AML-193 (cell line): ENCODE measurements around the gene RAB42.
A peak's percentile ranks its signal among the peaks of the same experiment; 100 is the strongest.
"Not testable (repeated sequence)": the region's sequence is repeated elsewhere in the genome, so short reads cannot be mapped to it uniquely, and the experiment has no call there.

Experiments used
- DNase-seq, 2 experiments: peaks; one replicate each; lab custom pipeline; 2025; lab: John Stamatoyannopoulos, UW

Gene RAB42

GRCh38 chr1:28586585-28587391 lies 5.3 kb upstream of the RAB42 start:
- DNase-seq: not testable (repeated sequence)

DNA sequence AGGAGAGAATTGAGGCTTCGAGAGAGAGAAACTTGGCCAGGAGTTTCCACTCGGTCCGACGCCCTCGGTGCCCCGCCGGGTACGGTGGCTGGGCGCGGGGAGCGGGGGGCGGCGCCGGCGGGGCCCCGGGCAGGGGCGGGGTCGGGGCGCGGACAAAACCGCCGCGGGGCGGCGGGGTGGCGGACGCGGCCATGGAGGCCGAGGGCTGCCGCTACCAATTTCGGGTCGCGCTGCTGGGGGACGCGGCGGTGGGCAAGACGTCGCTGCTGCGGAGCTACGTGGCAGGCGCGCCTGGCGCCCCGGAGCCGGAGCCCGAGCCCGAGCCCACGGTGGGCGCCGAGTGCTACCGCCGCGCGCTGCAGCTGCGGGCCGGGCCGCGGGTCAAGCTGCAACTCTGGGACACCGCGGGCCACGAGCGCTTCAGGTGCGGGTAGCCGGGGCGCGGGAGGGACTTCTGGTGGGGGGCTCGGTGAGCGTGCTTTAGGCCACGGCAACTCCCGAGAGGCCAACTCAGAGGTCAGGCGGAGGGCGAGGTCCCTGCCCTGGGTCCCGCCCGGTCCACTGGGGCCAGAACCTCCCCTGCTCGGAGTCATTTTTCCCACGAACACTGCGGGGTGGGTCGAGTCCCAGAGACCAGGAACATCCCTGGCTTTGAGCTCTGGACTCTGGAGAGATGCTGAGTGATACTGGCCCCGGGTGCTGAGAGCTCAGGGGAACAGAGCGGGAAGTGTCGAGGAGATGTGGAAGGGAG lies 431 bp downstream of the RAB42 start:
- DNase-seq: no peak

GRCh38 chr1:28593988-28594356 lies 1.9 kb downstream of the RAB42 start:
- DNase-seq: not testable (repeated sequence)

DNA sequence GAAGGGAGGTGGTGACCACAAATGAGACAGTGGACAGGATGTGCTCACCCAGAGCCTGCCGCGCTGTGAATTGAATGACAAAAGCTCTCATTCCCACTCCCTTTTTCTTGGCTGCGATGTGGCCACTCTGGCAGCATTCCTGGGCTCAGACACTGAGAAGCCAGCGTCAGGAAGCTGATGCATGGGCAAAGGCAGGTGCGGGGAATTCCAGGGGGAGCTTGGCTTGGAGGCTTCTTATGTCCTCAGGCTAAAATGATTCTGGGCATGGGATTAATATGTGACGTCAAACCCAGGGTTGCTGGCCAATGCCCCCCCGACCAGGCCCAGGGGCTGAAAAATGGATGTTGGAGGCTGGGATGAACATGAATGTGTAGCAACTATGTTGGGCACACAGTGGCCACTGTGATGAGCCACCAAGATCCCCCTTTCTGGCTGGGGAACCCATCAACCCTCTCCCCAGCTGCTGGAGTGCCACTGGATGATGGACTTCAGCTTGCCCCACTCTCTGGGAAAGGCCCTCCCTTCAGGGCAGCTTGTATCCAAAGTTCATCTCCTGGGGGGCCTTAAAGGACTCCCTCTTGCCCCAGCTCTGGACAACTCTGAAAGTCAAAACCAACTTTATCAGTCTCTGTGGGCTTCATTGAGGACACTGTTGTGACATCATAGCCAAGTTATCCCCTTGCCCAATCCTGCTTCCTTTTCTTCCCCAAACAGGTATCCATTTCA lies 2.8 kb downstream of the RAB42 start:
- DNase-seq: not testable (repeated sequence)

DNA sequence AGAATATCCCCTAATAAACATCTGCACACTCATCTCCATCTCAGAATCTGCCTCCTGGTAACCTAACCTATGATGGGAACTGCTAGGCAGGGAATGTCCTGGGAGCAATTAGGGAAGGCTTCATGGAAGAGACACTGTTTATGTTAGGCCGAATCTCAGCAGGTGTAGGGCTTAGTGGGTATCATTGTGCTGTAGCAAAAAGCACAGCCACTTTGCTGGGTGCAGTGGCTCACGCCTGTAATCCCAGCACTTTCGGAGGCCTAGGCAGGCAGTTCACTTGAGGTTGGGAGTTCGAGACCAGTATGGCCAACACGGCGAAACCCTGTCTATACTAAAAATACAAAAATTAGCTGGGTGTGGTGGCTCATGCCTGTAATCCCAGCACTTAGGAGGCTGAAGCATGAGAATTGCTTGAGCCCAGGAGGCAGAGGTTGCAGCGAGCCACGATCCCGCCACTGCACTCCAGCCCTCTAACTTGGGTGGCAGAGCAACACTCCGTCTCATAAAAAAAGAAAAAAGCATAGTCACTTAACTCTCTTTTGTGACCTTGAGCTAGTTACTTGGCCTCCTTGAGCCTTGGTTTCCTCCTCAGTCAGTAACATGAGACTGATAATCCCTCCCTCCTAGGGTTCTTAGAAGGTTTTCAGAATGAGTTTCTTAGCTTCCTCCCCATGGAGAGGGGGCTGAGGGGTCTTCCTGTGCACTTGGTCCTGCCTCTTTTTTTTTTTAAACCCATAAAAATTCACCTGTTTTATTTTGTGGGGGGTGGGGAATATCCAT lies 3.5 kb downstream of the RAB42 start:
- no peak for DNase-seq

DNA sequence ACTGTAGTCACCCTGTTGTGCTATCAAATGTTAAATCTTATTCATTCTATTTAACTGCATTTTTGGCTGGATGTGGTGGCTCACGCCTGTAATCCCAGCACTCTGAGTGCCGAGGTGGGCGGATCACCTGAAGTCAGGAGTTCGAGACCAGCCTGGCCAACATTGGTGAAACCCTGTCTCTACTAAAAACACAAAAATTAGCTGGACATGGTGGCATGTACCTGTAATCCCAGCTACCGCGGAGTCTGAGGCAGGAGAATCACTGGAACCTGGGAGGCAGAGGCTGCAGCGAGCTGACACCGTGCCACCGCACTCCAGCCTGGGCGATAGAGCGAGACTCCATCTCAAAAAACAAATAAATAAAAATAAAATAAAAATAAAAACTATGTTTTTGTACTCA lies 4.2 kb downstream of the RAB42 start:
- DNase-seq: not testable (repeated sequence)

DNA sequence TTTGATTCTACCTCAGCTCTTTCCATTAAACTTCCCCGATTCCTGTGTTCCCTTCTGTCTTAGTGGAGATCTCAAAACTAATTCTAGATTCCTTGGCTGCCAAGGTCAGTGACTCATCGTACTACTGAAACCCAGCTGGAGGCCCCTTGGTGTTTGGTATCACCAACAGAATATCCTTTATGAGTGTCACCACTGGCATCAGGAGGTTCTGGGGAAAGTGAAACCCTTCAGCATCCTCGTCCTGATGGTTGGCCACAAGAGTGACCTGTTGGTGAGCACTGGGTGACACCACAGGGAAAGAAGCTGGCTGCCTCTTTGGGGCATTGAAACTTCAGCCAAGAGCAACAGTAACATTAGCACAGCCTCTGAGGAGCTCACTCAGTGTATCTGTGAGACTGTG lies 9.6 kb downstream of the RAB42 start:
- DNase-seq: no peak

DNA sequence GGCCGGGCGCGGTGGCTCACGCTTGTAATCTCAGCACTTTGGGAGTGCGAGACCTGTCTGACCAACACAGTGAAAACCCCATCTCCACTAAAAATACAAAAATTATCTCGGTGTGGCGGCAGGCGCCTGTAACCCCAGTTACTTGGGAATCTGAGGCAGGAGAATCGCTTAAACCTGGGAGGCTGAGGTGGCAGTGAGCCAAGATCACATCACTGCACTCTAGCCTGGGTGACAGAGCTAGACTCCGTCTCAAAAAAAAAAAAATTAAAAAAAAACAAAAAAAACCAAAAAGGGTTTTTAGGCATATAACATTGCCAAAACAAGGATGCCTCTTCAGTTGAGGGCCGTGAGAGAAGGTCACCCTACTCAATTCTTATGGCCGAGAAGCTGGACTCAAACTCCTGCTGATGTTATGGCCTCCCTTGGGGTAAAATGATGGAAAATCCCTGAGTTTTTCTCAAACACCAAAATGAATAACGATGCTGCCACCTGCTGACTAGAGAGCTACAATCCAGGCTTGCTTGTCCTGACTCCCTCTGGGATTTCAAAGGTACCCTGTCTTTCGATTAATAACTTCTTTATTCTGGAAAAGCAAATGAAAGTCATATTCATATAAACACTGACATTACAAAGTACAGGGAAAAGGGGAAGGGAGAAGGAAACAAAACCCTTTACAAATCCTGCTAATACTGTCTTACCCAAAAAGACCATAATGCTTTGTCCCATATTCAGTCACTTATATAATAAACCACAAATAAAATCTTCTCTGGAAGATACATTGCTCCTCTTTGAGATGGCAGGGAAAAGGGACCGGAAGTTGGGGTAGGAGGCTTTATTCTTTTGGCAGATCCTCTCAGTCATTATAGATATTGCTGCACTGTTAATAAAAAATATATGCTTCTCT lies 10.7 kb downstream of the RAB42 start:
- peak; percentile 43 to 71 for DNase-seq

- no peak for DNase-seq
Observed at GRCh38 chr1:28604411-28604810, 12.3 kb downstream of the RAB42 start.

DNA sequence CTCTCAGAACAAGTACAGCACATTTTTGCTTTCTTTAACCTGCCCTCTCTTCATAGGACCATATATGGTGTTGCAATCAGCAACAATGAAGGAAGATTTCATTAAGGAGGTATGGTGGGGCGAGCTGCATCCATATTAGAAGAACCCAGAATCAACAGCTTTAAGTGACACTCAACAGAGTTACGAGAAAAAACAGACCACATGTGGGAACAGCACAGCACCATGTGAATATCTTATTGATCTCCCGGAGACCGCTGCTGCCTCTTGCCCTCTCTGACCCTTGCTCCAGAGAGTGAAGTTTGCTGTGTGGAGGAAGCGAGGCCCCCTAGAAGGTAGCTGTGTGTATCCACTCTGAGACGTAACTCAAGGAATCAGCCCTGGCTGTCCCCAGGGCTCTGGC lies 12.9 kb downstream of the RAB42 start:
- no peak for DNase-seq

DNA sequence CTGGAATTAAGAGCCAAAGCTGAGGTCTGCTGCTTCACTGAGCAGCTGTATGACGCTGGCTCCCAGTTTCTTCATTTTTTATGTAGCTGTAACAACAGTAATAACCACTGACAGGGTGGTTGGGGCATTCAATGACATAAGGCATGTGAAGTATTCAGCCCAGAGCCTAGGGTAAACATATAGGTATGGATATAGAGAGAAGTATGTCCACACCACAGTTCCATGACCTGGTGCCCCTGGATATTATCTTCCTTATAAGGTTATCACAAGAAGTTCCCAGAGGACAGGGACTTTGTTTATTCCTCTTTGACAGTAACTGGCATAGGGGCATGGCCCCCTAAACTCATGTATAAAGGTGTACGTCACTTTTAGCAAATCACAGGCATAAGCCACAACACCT lies 14.7 kb downstream of the RAB42 start:
- no peak for DNase-seq

- DNase-seq: no peak
Observed at GRCh38 chr1:28613175-28613574, 21.1 kb downstream of the RAB42 start.

GRCh38 chr1:28631713-28632112 lies 39.6 kb downstream of the RAB42 start:
- DNase-seq: no peak

DNA sequence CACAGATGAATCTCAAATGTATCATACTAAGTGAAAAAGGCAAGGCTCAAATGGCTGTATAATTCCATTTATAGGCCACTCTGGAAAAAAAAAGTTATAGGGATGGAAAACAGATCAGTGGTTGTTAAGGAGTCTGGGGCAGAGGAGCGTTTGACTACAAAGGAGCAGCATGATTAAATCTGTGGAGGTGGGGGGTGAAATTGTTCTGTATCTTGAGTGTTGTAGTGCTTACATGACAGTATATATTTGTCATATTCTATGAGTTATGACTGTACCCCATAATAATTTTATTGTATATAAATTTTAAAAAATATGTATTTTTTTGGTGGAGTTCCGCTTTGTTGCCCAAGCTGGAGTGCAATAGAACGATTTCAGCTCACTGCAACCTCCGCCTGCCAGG lies 40.5 kb downstream of the RAB42 start:
- DNase-seq: no peak

- peak; percentile 43 to 45 for DNase-seq
Observed at GRCh38 chr1:28640766-28641165, 48.7 kb downstream of the RAB42 start.

- DNase-seq: no peak
Observed at GRCh38 chr1:28642056-28642846, 50.2 kb downstream of the RAB42 start.

DNA sequence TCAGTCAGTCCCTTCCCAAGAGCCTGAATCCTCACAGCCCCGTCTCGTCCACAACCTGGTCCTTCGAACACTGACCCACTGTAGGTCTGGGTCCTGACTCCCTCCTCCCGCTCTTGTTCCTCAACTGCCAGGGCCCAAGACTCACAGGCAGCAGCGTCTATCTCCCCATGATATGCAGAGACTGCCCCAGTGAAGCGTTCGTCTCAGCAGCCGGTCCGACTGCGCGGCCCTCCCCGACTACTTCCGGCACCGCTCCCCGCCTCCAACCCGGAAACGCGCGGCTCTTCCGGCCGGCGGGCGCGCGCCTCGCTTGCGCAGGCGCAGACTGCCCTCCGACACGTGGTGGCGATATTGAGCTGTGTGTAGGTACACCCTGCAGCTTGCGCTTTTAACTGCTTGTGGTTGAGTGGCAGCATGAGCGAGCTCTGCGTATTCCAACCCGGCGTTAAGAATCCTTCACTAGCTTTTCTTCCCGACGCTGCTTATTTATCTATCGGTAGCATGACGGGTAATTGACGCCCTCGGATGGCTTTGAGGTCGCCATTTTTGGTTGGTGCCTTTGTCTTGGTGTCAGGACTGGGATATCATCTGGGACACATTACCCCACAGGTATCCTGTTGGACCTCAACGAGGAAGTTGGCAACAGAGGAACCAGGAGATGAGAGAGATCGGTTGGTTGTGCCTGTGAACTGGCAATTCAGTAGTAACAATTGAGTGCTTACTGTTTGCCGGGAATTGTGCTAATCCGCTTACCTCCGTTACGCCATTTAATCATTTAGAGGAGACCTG lies 51.0 kb downstream of the RAB42 start, which contains the start of gene TAF12:
TSS of gene TAF12 (minus strand) at position 221 of the 789 bp plus-strand sequence. CDS start 20,986 bp downstream, outside the sequence.
- peak; percentile 88 to 93 for DNase-seq

- no peak for DNase-seq
Observed at GRCh38 chr1:28644494-28644893, 52.4 kb downstream of the RAB42 start.
